ENCODE results near the gene TTF1.

The TTF1 gene
- total RNA-seq, result 42.9 to 44.1 reads per million in 2 donors

GRCh38 chr9:132406554-132407122 lies at the start of gene TTF1:
TTF1 (minus strand) TSS chr9:132406840; CDS start chr9:132402821, 4,019 bp downstream.
- peak; percentile 84 for DNase-seq

GRCh38 chr9:132456241-132456640 lies 49.6 kb upstream of the TTF1 start:
- no peak for DNase-seq

GRCh38 chr9:132451276-132451675 lies 44.6 kb upstream of the TTF1 start:
- DNase-seq, result no peak

GRCh38 chr9:132447902-132448301 lies 41.3 kb upstream of the TTF1 start:
- DNase-seq, result no peak

- DNase-seq, result no peak
These were observed 40.7 kb upstream of the TTF1 start for GRCh38 chr9:132447346-132447745.

- no peak for DNase-seq
These were observed 40.2 kb upstream of the TTF1 start for GRCh38 chr9:132446887-132447286.

GRCh38 chr9:132443951-132444607 lies 37.4 kb upstream of the TTF1 start:
- no peak for DNase-seq

- DNase-seq, result no peak
These were observed 34.8 kb upstream of the TTF1 start for GRCh38 chr9:132441404-132441803.

- DNase-seq, result no peak
These were observed 34.1 kb upstream of the TTF1 start for GRCh38 chr9:132440735-132441134.

GRCh38 chr9:132439153-132439552 lies 32.5 kb upstream of the TTF1 start:
- DNase-seq, result no peak

GRCh38 chr9:132434881-132435280 lies 28.2 kb upstream of the TTF1 start:
- no peak for DNase-seq

- no peak for DNase-seq
These were observed 24.4 kb upstream of the TTF1 start for GRCh38 chr9:132430998-132431397.

- no peak for DNase-seq
These were observed 20.2 kb upstream of the TTF1 start for GRCh38 chr9:132426639-132427414.

- no peak for DNase-seq
These were observed 19.0 kb upstream of the TTF1 start for GRCh38 chr9:132425675-132426062.

GRCh38 chr9:132424857-132425674 lies 18.4 kb upstream of the TTF1 start:
- no peak for DNase-seq

- DNase-seq, result no peak
These were observed 16.9 kb upstream of the TTF1 start for GRCh38 chr9:132423503-132423902.

- no peak for DNase-seq
These were observed 15.9 kb upstream of the TTF1 start for GRCh38 chr9:132422574-132422973.

- no peak for DNase-seq
These were observed 12.2 kb upstream of the TTF1 start for GRCh38 chr9:132418726-132419363.

- DNase-seq, result no peak
These were observed 8.5 kb upstream of the TTF1 start for GRCh38 chr9:132415181-132415580.

- no peak for DNase-seq
These were observed 8.1 kb upstream of the TTF1 start for GRCh38 chr9:132414731-132415130.

GRCh38 chr9:132413926-132414325 lies 7.3 kb upstream of the TTF1 start:
- no peak for DNase-seq

- DNase-seq, result no peak
These were observed 5.4 kb upstream of the TTF1 start for GRCh38 chr9:132412089-132412488.

GRCh38 chr9:132411091-132411508 lies 4.5 kb upstream of the TTF1 start:
- DNase-seq, result peak; percentile 28

All from activated gamma-delta T cell (primary cell).